Lower leg skin (tissue), 4 donors: Measurements from ENCODE around the gene PKN2. TPM values are rescaled to one million over a fixed set of nuclear protein-coding genes. Genes with fewer than 3 reads are reported as not detected.

Source experiments
- DNase-seq, 2 donors: peaks; one replicate each; pipeline ENCODE4 v3.0.0-alpha.2; 2019; ENCODE audit warnings: low spot score in 2 of 2
- H3K4me3 ChIP-seq: fragments of 200-600 bp; sonication (generic); 2 replicates; pipeline ENCODE4 v1.5.1; 2017; ENCODE audit warnings: mild to moderate bottlenecking, low read depth; ENCODE audit not compliant: poor library complexity, severe bottlenecking
- CTCF ChIP-seq, 3 donors: fragments of 450-650 bp; IDR thresholded peaks; one replicate each; pipeline ENCODE4 v1.5.1; 2016; ENCODE audit warnings: antibody characterized with exemption in 3 of 3, mild to moderate bottlenecking in 3 of 3, moderate library complexity in 2 of 3
- POLR2A ChIP-seq, 2 donors: fragments of 450-650 bp; IDR thresholded peaks; one replicate each; pipeline ENCODE4 v1.6.1; 2016 to 2017; ENCODE audit warnings: antibody characterized with exemption in 2 of 2, mild to moderate bottlenecking in 1 of 2, moderate library complexity in 1 of 2
- WGBS, 2 donors: methylation state at CpG; one replicate each; pipeline ENCODE4 v1.1.5; 2018; 5-methylcytosine and 5-hydroxymethylcytosine counted together
- intact Hi-C: fragments of 100-400 bp; cut with DNase I; formaldehyde crosslinking; loops from one replicate; pipeline ENCODE4 v1.15.0; 2023; ENCODE audit warnings: low total_unique reads
- total RNA-seq, 4 donors: library from RNA; depleted of rRNA; stranded (reverse); fragments of >200 nt; gene quantifications; one replicate each; pipeline ENCODE4 v1.1.0, GENCODE V29; 2016

The PKN2 gene
- total RNA-seq, 4 donors from 2014 or later = 25.1 to 34.6 (median 29.8) TPM

GRCh38 chr1:88736633-88737248 is 52.7 kb downstream of the PKN2 start:
- H3K4me3 ChIP-seq = no peak overlapping the region
- TF ChIP-seq POLR2A (IDR thresholded peaks at IDR 0.05) (no peak), CTCF (IDR thresholded peaks at IDR 0.05) (no peak)
- WGBS, 2 donors = 91 to 93% methylated on average over 7 of the region's 7 CpGs
- intact Hi-C loops = no loop called here
- DNase-seq = no peak

- TF ChIP-seq POLR2A (IDR thresholded peaks at IDR 0.05) (no peak), CTCF (IDR thresholded peaks at IDR 0.05) (no peak)
- intact Hi-C loops = no loop called here
- H3K4me3 ChIP-seq = no peak overlapping the region
- DNase-seq = no peak
- WGBS, 2 donors = 94 to 100% methylated on average over 3 of the region's 3 CpGs
Measured at GRCh38 chr1:88737338-88737927, 53.4 kb downstream of the PKN2 start.

- WGBS, 2 donors = 61 to 81% methylated on average over 3 of the region's 3 CpGs
- DNase-seq = no peak
- no peak overlapping the region for H3K4me3 ChIP-seq
- intact Hi-C loops = no loop called here
- TF ChIP-seq CTCF (IDR thresholded peaks at IDR 0.05) (no peak), POLR2A (IDR thresholded peaks at IDR 0.05) (no peak)
Measured at GRCh38 chr1:88740784-88741183, 56.7 kb downstream of the PKN2 start.

GRCh38 chr1:88741413-88741812 is 57.3 kb downstream of the PKN2 start:
- TF ChIP-seq POLR2A (IDR thresholded peaks at IDR 0.05) = no peak
- no peak for TF ChIP-seq CTCF (IDR thresholded peaks at IDR 0.05)
- 49 to 52% methylated on average over 2 of the region's 2 CpGs for WGBS, 2 donors
- H3K4me3 ChIP-seq = no peak overlapping the region
- no peak for DNase-seq
- intact Hi-C loops = no loop called here

GRCh38 chr1:88742531-88742930 is 58.5 kb downstream of the PKN2 start:
- no peak for TF ChIP-seq CTCF (IDR thresholded peaks at IDR 0.05)
- no peak for TF ChIP-seq POLR2A (IDR thresholded peaks at IDR 0.05)
- intact Hi-C loops = no loop called here
- WGBS, 2 donors = 85 to 86% methylated on average over 6 of the region's 6 CpGs
- DNase-seq = no peak
- H3K4me3 ChIP-seq = no peak overlapping the region

- DNase-seq = no peak
- H3K4me3 ChIP-seq = no peak overlapping the region
- TF ChIP-seq CTCF (IDR thresholded peaks at IDR 0.05) (no peak), POLR2A (IDR thresholded peaks at IDR 0.05) (no peak)
- 96 to 97% methylated on average over 3 of the region's 3 CpGs for WGBS, 2 donors
- intact Hi-C loops = no loop called here
Measured at GRCh38 chr1:88744142-88744541, 60.1 kb downstream of the PKN2 start.
